Mesothelial cell of epicardium (in vitro differentiated cells): Measurements from ENCODE around the gene PPP1R3C. TPM values are rescaled to one million over a fixed set of nuclear protein-coding genes. Genes with fewer than 3 reads are reported as not detected.
A peak's percentile ranks its signal among the peaks of the same experiment; 100 is the strongest.

ENCODE experiments used
- DNase-seq, 2 experiments: peaks; one replicate each; pipeline ENCODE4 v3.0.0; 2021; ENCODE audit warnings: low spot score in 2 of 2; ENCODE audit not compliant: unreplicated experiment in 2 of 2
- H3K27ac Mint-ChIP-seq: 2 replicates; pipeline ENCODE4 v1.8.0; 2021; ENCODE audit warnings: mixed read lengths
- H3K27me3 Mint-ChIP-seq: 2 replicates; pipeline ENCODE4 v1.8.0; 2021; ENCODE audit warnings: low read depth, mixed read lengths
- H3K36me3 Mint-ChIP-seq: 2 replicates; pipeline ENCODE4 v1.8.0; 2021; ENCODE audit warnings: mixed read lengths
- H3K4me1 Mint-ChIP-seq: 2 replicates; pipeline ENCODE4 v1.8.0; 2021; ENCODE audit warnings: mixed read lengths
- H3K4me3 Mint-ChIP-seq: 2 replicates; pipeline ENCODE4 v1.8.0; 2021; ENCODE audit warnings: mild to moderate bottlenecking, moderate library complexity, mixed read lengths
- H3K9me3 Mint-ChIP-seq: 2 replicates; pipeline ENCODE4 v1.8.0; 2021; ENCODE audit warnings: mixed read lengths
- CTCF ChIP-seq: fragments of 200-600 bp; sonication (generic); IDR thresholded peaks from one replicate; pipeline ENCODE4 v1.5.0; 2021; ENCODE audit warnings: antibody characterized with exemption; ENCODE audit not compliant: unreplicated experiment
- total RNA-seq: library from RNA; stranded (reverse); gene quantifications from 3 replicates; pipeline ENCODE4 v1.2.1, GENCODE V29; 2021

The PPP1R3C gene
- total RNA-seq, 1 donor from 2014 or later = 9.7 TPM

DNA sequence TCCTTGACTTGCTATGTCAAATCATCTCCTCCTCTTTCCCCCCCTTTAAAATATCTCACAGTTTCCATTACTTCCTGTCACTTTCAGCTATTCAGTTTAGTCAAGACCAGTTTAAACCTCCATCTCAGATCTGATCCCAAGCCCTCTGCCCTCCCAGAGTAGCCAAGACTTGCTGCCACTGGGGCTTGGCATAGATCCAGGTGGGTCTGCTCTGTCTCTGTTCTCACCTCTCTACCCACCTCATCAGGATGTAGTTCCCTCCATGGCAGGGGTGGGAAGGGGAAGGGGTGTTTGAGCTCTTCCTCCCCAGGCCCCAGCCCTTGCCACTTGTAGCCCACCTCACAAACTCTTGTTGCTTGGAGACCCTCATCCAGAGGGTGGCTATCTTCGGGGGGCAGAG, 22.0 kb downstream of the PPP1R3C start:
- Mint-ChIP-seq H3K9me3 (peaks cover 12% of the 10 kb centered on the region), H3K36me3 (peaks cover 3% of the 10 kb centered on the region), H3K4me3 (no peak overlapping the region), H3K4me1 (peaks cover 22% of the 10 kb centered on the region), H3K27me3 (no peaks in the 10 kb centered on the region), H3K27ac (peak overlapping the region; percentile 26)
- DNase-seq = no peak
- no peak for TF ChIP-seq CTCF

GRCh38 chr10:91610444-91610843, 22.4 kb downstream of the PPP1R3C start:
- Mint-ChIP-seq H3K27ac (peak overlapping the region; percentile 26), H3K9me3 (peaks cover 12% of the 10 kb centered on the region), H3K4me3 (no peak overlapping the region), H3K27me3 (no peaks in the 10 kb centered on the region), H3K4me1 (peaks cover 26% of the 10 kb centered on the region), H3K36me3 (peaks cover 8% of the 10 kb centered on the region)
- no peak for DNase-seq
- no peak for TF ChIP-seq CTCF

DNA sequence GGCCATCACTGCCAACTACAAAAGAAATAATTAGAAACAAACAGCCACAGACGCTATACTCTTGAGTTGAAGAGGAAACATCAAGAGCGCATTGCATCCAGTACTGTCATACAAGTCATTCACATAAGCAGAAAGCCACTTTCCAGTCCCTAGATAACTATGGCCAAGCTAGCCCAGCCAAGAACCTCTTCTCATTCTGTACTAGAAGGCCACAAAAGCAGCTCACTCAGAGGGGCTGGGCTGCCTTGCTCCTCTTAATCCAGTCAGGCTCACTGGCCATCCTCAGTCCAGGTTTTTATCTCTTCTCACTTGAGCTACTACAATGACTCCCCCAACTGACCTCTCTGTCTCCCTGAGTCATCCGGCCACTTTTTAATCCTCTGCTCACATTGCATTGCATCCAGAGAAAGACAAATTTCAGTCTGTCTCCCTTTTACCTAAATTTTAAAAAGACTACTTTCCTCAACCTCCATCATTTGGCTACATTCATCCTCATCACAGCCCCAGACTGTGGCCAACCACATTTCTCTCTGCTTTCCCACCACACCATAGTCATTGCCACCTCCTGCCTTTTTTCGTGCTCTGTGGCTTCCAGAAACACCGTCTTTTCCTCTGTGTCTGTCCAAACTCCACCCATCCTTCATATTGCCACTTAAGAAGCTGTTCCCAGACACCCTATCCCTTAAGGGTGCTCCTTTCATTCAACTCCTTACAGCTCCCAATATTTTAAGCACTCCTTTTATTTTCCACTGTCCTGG, 25.0 kb downstream of the PPP1R3C start:
- TF ChIP-seq CTCF = no peak
- H3K4me1 Mint-ChIP-seq = peaks cover 37% of the 10 kb centered on the region
- H3K27ac Mint-ChIP-seq = no peak overlapping the region
- H3K27me3 Mint-ChIP-seq = no peaks in the 10 kb centered on the region
- peaks cover 11% of the 10 kb centered on the region for H3K9me3 Mint-ChIP-seq
- no peak for DNase-seq
- H3K4me3 Mint-ChIP-seq = no peak overlapping the region
- H3K36me3 Mint-ChIP-seq = peaks cover 11% of the 10 kb centered on the region

DNA sequence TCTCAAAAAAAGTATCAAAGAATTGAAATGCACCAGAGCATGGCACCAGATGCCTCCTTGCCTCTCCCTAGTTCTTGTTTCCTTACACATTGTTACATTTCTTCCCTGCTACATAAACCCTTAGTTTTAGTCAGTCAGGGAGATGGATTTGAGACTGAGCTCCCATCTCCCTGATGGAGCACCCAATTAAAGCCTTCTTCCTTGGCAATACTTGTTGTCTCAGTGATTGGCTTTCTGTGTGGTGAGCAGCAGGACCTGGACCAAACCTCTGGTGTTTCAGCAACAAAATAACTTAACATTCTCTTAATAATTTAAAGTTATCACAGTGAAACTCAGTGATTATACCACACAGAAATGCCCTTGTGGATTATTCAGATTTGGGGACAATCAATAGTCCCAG, 26.9 kb downstream of the PPP1R3C start:
- Mint-ChIP-seq H3K27me3 (no peaks in the 10 kb centered on the region), H3K4me3 (no peak overlapping the region), H3K4me1 (peaks cover 39% of the 10 kb centered on the region), H3K27ac (peak overlapping the region; percentile 90), H3K9me3 (peaks cover 11% of the 10 kb centered on the region), H3K36me3 (peaks cover 11% of the 10 kb centered on the region)
- no peak for TF ChIP-seq CTCF
- no peak for DNase-seq

DNA sequence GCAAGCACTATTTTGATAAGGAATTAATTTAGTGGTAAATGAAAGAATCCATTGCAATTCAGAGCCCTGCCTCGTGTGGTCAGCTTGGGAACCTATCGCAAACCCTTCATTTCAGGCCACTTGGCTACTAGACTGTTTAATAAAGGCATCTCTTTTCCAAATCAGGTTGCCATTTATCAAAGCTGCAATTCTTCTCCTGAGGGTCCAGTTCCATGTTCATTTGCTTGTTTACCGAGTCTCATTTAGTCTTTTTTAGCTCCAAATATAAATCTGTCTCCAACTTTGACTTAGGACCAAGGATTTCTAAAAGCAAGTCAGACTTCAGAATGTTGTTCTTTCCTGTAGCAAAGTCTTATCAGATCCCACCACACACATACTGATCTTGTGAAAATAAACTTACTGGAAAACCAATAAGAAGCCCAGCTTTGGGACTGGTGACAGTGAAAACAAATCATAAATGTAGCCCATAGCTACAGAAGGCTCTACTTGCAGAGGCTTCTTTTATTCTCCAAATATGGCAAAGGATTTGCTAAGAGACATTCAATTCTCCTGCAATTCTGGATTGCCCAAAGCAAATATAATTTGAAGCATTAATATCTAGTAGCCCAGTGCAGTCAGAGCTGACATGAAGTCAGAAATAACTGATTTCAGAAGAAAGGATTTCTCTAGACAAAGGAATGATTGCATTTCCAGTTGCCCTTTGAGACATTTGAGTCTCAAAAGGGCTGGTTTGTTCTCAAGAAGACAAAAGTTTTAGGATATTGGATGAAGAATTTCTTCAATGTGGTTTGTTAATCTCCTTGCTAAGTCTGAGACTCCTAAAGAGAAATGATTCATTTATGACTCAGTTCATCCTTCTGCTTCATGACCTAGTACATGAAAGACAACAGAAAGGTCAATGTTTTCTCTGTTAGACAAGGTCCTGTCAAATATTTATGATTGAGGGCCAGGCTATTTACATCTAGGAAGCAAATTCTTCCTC, 28.0 kb downstream of the PPP1R3C start:
- H3K27ac Mint-ChIP-seq = peak overlapping the region; percentile 90
- H3K4me3 Mint-ChIP-seq = no peak overlapping the region
- peaks cover 11% of the 10 kb centered on the region for H3K9me3 Mint-ChIP-seq
- H3K36me3 Mint-ChIP-seq = peaks cover 11% of the 10 kb centered on the region
- peaks cover 41% of the 10 kb centered on the region for H3K4me1 Mint-ChIP-seq
- no peaks in the 10 kb centered on the region for H3K27me3 Mint-ChIP-seq
- no peak for DNase-seq
- TF ChIP-seq CTCF = no peak
